Tibial nerve (tissue), 4 donors: Measurements from ENCODE around the gene IQCF2. TPM values are rescaled to one million over a fixed set of nuclear protein-coding genes. Genes with fewer than 3 reads are reported as not detected.
"Not testable (repeated sequence)": the region's sequence is repeated elsewhere in the genome, so short reads cannot be mapped to it uniquely, and the experiment has no call there.

Experiments
- DNase-seq, 2 donors: peaks; one replicate each; pipeline ENCODE4 v3.0.0-alpha.2; 2019; ENCODE audit warnings: low spot score in 2 of 2
- H3K27ac ChIP-seq, 4 donors: fragments of 200-600 bp; sonication (generic) in 3 of 4; one replicate each; pipeline ENCODE4 v1.5.1; 2017 to 2019; ENCODE audit warnings: mild to moderate bottlenecking in 1 of 4
- H3K27me3 ChIP-seq, 2 donors: fragments of 200-600 bp; sonication (generic) in 1 of 2; one replicate each; pipeline versions ENCODE4 v1.5.1 to v1.6.0; 2017 to 2019
- H3K36me3 ChIP-seq, 3 donors: fragments of 200-600 bp; sonication (generic); one replicate each; pipeline ENCODE4 v1.5.1; 2018 to 2019
- H3K4me1 ChIP-seq, 4 donors: fragments of 200-600 bp; sonication (generic) in 3 of 4; one replicate each; pipeline ENCODE4 v1.5.1; 2017 to 2019
- H3K4me3 ChIP-seq, 4 donors: fragments of 200-600 bp; sonication (generic) in 3 of 4; one replicate each; pipeline ENCODE4 v1.5.1; 2017 to 2019; ENCODE audit warnings: mild to moderate bottlenecking in 1 of 4, moderate library complexity in 1 of 4
- H3K9me3 ChIP-seq, 4 donors: fragments of 200-600 bp; sonication (generic) in 3 of 4; one replicate each; pipeline ENCODE4 v1.5.1; 2017 to 2019
- CTCF ChIP-seq, 5 experiments: fragments of 200-600 bp in 3 of 5; fragments of 450-650 bp in 2 of 5; sonication (generic) in 3 of 5; IDR thresholded peaks; one replicate each; pipeline ENCODE4 v1.5.1; 2016 to 2019; ENCODE audit warnings: antibody characterized with exemption in 5 of 5, mild to moderate bottlenecking in 3 of 5, moderate library complexity in 2 of 5
- EP300 ChIP-seq, 2 donors: sonication (generic); formaldehyde crosslinking; IDR thresholded peaks; one replicate each; pipeline ENCODE4 v1.6.1; 2017; ENCODE audit warnings: antibody characterized with exemption in 2 of 2, mild to moderate bottlenecking in 1 of 2
- POLR2A ChIP-seq, 2 donors: fragments of 450-650 bp; IDR thresholded peaks; one replicate each; pipeline ENCODE4 v1.6.1; 2017; ENCODE audit warnings: antibody characterized with exemption in 2 of 2, mild to moderate bottlenecking in 2 of 2, moderate library complexity in 2 of 2
- WGBS, 2 donors: methylation state at CpG; one replicate each; pipeline ENCODE4 v1.1.5; 2018; 5-methylcytosine and 5-hydroxymethylcytosine counted together
- total RNA-seq, 4 donors: library from RNA; depleted of rRNA; stranded (reverse); fragments of >200 nt; gene quantifications; one replicate each; pipeline ENCODE4 v1.1.0, GENCODE V29; 2016

Gene IQCF2
- total RNA-seq, 4 donors from 2014 or later = not detected

- TF ChIP-seq CTCF (IDR thresholded peaks at IDR 0.05) = no peak
- TF ChIP-seq POLR2A (IDR thresholded peaks at IDR 0.05) = no peak
- no peak for TF ChIP-seq EP300 (IDR thresholded peaks at IDR 0.05)
- no peak for DNase-seq
- H3K36me3 ChIP-seq = no peaks in the 10 kb centered on the region
- no peaks in the 10 kb centered on the region for H3K9me3 ChIP-seq
- no peak overlapping the region for H3K4me3 ChIP-seq
- no peaks in the 10 kb centered on the region for H3K27me3 ChIP-seq
- WGBS, 2 donors = 92% methylated on average over 10 of the region's 10 CpGs
- no peaks in the 10 kb centered on the region for H3K4me1 ChIP-seq
- no peak overlapping the region for H3K27ac ChIP-seq
These were observed 35.3 kb downstream of the IQCF2 start for GRCh38 chr3:51896607-51897305.

DNA sequence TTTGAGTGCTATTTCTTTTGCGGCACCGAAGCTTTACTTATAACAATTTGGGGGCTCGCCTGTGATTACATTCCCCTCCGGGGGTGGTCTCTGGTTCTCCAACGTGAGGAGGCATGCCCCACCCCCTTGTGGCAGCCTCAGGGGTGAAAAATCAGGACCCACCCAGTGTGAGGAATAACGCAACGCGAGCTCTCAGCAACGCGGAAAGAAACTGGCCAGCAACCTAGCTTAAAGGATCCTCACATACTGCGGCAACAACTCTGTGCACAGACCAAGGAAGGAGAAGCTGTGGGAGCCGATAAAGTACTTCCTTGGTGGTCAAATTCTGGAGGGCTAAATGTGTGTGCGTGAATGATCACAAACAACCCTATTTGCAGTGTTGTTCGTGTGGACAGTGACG is 36.0 kb downstream of the IQCF2 start:
- no peak overlapping the region for H3K4me3 ChIP-seq
- no peak for TF ChIP-seq EP300 (IDR thresholded peaks at IDR 0.05)
- TF ChIP-seq POLR2A (IDR thresholded peaks at IDR 0.05) = no peak
- TF ChIP-seq CTCF (IDR thresholded peaks at IDR 0.05) = no peak

DNA sequence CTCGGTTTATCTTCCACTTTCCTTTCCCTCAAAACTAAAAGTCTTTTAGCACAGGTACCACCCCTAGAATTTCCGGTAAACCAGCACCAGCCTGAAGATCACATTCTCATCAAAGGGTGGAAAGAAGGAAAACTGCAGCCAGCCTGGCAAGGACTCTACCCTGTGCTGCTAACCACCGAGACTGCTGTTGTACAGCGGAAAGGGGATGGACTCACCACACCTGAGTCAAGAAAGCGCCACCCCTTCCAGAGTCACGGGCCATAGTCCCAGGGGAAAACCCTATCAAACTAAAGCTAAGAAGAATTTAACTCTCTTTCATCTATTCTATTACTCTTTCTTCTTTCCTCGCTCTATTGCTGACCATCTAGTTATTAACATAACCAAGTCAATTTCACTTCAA is 38.6 kb downstream of the IQCF2 start:
- WGBS, 2 donors = 76 to 80% methylated on average over 7 of the region's 7 CpGs
- not testable (repeated sequence) for DNase-seq, H3K4me1 ChIP-seq, H3K27me3 ChIP-seq, H3K36me3 ChIP-seq, H3K9me3 ChIP-seq, H3K27ac ChIP-seq, H3K4me3 ChIP-seq

More for the DNA sequence above, 36.0 kb downstream of the IQCF2 start:
- H3K27ac ChIP-seq = no peak overlapping the region
- H3K27me3 ChIP-seq = no peaks in the 10 kb centered on the region
- WGBS, 2 donors = 82 to 91% methylated on average over 15 of the region's 15 CpGs
- H3K4me1 ChIP-seq = no peaks in the 10 kb centered on the region
- H3K36me3 ChIP-seq = no peaks in the 10 kb centered on the region
- H3K9me3 ChIP-seq = no peaks in the 10 kb centered on the region
- DNase-seq = no peak

DNA sequence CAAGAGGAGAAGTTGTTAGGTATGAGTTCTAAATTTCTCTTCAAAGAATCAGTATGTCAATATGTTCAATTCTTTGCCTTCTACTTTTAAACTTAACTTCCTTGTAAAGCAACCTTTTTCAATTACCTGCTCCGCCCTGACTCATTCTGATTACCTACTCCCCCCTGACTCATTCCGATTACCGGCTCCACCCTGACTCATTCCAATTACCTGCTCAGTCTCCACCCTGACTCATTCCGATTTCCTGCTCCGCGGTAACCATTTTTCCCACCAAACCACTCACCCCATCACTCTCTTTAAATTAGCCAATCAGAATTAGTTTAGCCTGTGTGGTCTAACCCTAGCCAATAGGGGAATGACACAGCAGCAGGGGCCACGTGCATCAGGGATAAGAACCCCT is 40.9 kb downstream of the IQCF2 start:
- not testable (repeated sequence) for H3K36me3 ChIP-seq, H3K27me3 ChIP-seq, H3K4me1 ChIP-seq, H3K4me3 ChIP-seq, H3K27ac ChIP-seq, DNase-seq
- 69 to 70% methylated on average over 7 of the region's 7 CpGs for WGBS, 2 donors
- H3K9me3 ChIP-seq = peaks cover 0 to 13% (median 0%) of the 10 kb centered on the region in 4 donors

DNA sequence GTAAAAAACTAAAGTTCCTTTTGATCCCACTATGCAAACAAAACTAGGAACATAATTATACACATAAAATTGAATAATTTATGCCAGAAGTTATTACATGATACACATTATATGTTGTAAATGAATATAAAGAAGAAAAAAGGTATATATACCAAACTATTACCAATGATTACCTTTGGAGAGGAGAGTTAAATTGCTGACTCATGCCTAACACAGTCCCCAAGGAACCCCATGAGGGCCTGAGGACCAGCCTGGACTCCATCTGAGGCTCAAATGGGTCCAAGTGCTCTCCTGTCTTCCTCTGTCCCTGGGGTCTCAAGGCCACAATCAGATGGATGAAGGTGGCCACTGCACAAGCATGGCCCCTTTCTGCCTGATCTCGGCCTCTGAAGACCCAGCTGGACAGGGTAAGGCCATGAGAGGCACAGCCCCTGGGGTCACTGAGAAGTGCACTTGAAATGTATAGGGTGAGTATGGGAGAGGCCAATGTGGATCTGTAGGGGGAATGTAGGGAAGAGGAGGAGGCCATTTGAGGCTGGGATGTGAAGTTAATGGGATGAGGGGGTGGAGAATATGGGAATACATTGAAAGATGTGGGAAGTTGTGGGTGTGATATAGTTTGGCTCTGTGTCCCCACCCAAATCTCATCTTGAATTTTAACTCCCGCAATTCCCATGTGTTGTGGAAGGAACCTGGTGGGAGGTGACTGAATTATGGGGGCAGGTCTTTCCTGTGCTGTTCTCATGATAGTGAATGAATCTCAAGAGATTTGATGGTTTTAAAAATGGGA is 42.8 kb downstream of the IQCF2 start:
- no peak for TF ChIP-seq CTCF (IDR thresholded peaks at IDR 0.05)
- TF ChIP-seq POLR2A (IDR thresholded peaks at IDR 0.05) = no peak
- no peak for TF ChIP-seq EP300 (IDR thresholded peaks at IDR 0.05)
- no peak overlapping the region for H3K27ac ChIP-seq
- H3K4me3 ChIP-seq = no peak overlapping the region
- 80 to 83% methylated on average over 2 of the region's 2 CpGs for WGBS, 2 donors
- H3K4me1 ChIP-seq = no peaks in the 10 kb centered on the region
- H3K27me3 ChIP-seq = no peaks in the 10 kb centered on the region
- H3K9me3 ChIP-seq = peaks cover 0 to 24% (median 0%) of the 10 kb centered on the region in 4 donors
- DNase-seq = no peak
- H3K36me3 ChIP-seq = no peaks in the 10 kb centered on the region

GRCh38 chr3:51908026-51908425 is 46.6 kb downstream of the IQCF2 start:
- no peaks in the 10 kb centered on the region for H3K4me1 ChIP-seq
- no peak overlapping the region for H3K27ac ChIP-seq
- H3K27me3 ChIP-seq = no peaks in the 10 kb centered on the region
- no peaks in the 10 kb centered on the region for H3K36me3 ChIP-seq
- TF ChIP-seq CTCF (IDR thresholded peaks at IDR 0.05) = no peak
- TF ChIP-seq POLR2A (IDR thresholded peaks at IDR 0.05) = no peak
- no peak for TF ChIP-seq EP300 (IDR thresholded peaks at IDR 0.05)
- H3K4me3 ChIP-seq = no peak overlapping the region
- no peak for DNase-seq
- H3K9me3 ChIP-seq = peaks cover 0 to 39% (median 0%) of the 10 kb centered on the region in 4 donors
- 75 to 81% methylated on average over 4 of the region's 4 CpGs for WGBS, 2 donors
